H9 (cell line): ENCODE results near the gene WDR7. TPM values are rescaled to one million over a fixed set of nuclear protein-coding genes. Genes with fewer than 3 reads are reported as not detected.

ENCODE experiments used
- DNase-seq: peaks from one replicate; pipeline ENCODE4 v3.0.0-alpha.2; 2017
- H2AFZ ChIP-seq: one replicate; pipeline ENCODE4 v1.6.1; 2013; ENCODE audit warnings: mild to moderate bottlenecking, low read length, control low read depth, moderate library complexity
- H2AK5ac ChIP-seq: 2 replicates; pipeline ENCODE4 v1.6.1; 2013; ENCODE audit warnings: low read length, control low read depth, mixed read lengths; ENCODE audit not compliant: insufficient read length
- H2BK120ac ChIP-seq: one replicate; pipeline ENCODE4 v1.6.1; 2013; ENCODE audit warnings: low read depth, mild to moderate bottlenecking, low read length, control low read depth, inconsistent platforms; ENCODE audit not compliant: poor library complexity, severe bottlenecking
- H2BK12ac ChIP-seq: 2 replicates; pipeline ENCODE4 v1.6.1; 2013; ENCODE audit warnings: low read length, control low read depth, mixed read lengths, low read depth; ENCODE audit not compliant: insufficient read length
- H2BK15ac ChIP-seq: 2 replicates; pipeline ENCODE4 v1.6.1; 2013; ENCODE audit warnings: low read depth, low read length, control low read depth
- H2BK20ac ChIP-seq: one replicate; pipeline ENCODE4 v1.6.1; 2013; ENCODE audit warnings: low read depth, mild to moderate bottlenecking, low read length, control low read depth, inconsistent platforms; ENCODE audit not compliant: poor library complexity, severe bottlenecking
- H2BK5ac ChIP-seq: 2 replicates; pipeline ENCODE4 v1.6.1; 2013; ENCODE audit warnings: low read length, control low read depth, mixed read lengths; ENCODE audit not compliant: insufficient read length
- H3K14ac ChIP-seq: 2 replicates; pipeline ENCODE4 v1.6.1; 2013; ENCODE audit warnings: low read length, control low read depth; ENCODE audit not compliant: insufficient read depth
- H3K18ac ChIP-seq: 2 replicates; pipeline ENCODE4 v1.6.1; 2013; ENCODE audit warnings: low read depth, mild to moderate bottlenecking, mixed read lengths, low read length, control low read depth; ENCODE audit not compliant: insufficient read length
- H3K23ac ChIP-seq: 2 replicates; pipeline ENCODE4 v1.6.1; 2013; ENCODE audit warnings: low read length, control low read depth, mixed read lengths, low read depth; ENCODE audit not compliant: insufficient read length
- H3K23me2 ChIP-seq: 2 replicates; pipeline ENCODE4 v1.6.1; 2013; ENCODE audit warnings: low read depth, mild to moderate bottlenecking, mixed read lengths, low read length, control low read depth; ENCODE audit not compliant: insufficient read length, poor library complexity, severe bottlenecking
- H3K27ac ChIP-seq: 2 replicates; pipeline ENCODE4 v1.5.1; 2013; ENCODE audit warnings: low read length, control low read depth, mixed read lengths, low read depth; ENCODE audit not compliant: insufficient read length
- H3K27me3 ChIP-seq: 2 replicates; pipeline ENCODE4 v1.6.1; 2013; ENCODE audit warnings: low read length, control low read depth, inconsistent platforms; ENCODE audit not compliant: insufficient read depth
- H3K4ac ChIP-seq: 2 replicates; pipeline ENCODE4 v1.6.1; 2013; ENCODE audit warnings: low read depth, mild to moderate bottlenecking, control low read depth, inconsistent platforms, low read length, moderate library complexity
- H3K4me1 ChIP-seq: 2 replicates; pipeline ENCODE4 v1.6.1; 2013; ENCODE audit warnings: low read length, control low read depth, inconsistent platforms; ENCODE audit not compliant: insufficient read depth
- H3K4me2 ChIP-seq: 2 replicates; pipeline ENCODE4 v1.6.1; 2013; ENCODE audit warnings: low read length, control low read depth, mixed read lengths; ENCODE audit not compliant: insufficient read length, insufficient read depth
- H3K56ac ChIP-seq: 2 replicates; pipeline ENCODE4 v1.6.1; 2013; ENCODE audit warnings: low read depth, mild to moderate bottlenecking, mixed read lengths, low read length, control low read depth; ENCODE audit not compliant: insufficient read length
- H3K79me1 ChIP-seq: 2 replicates; pipeline ENCODE4 v1.6.1; 2013; ENCODE audit warnings: low read depth, mild to moderate bottlenecking, moderate library complexity, low read length, control low read depth, inconsistent platforms; ENCODE audit not compliant: insufficient read depth, poor library complexity, severe bottlenecking
- H3K79me2 ChIP-seq: 2 replicates; pipeline ENCODE4 v1.6.1; 2013; ENCODE audit warnings: low read length, control low read depth, inconsistent platforms; ENCODE audit not compliant: insufficient read depth
- H3K9ac ChIP-seq: 2 replicates; pipeline ENCODE4 v1.6.1; 2013; ENCODE audit warnings: low read length, control low read depth, mixed read lengths; ENCODE audit not compliant: insufficient read length; ENCODE audit errors: extremely low read depth
- H3K9me3 ChIP-seq: one replicate; pipeline ENCODE4 v1.6.1; 2013; ENCODE audit warnings: low read depth, low read length, inconsistent platforms; ENCODE audit not compliant: control insufficient read depth
- H3T11ph ChIP-seq: one replicate; pipeline ENCODE4 v1.6.1; 2013; ENCODE audit warnings: mild to moderate bottlenecking, low read length, control low read depth, inconsistent platforms
- H4K20me1 ChIP-seq: one replicate; pipeline ENCODE4 v1.6.1; 2013; ENCODE audit not compliant: control insufficient read depth, insufficient read length, insufficient read depth
- H4K5ac ChIP-seq: 2 replicates; pipeline ENCODE4 v1.6.1; 2013; ENCODE audit warnings: low read depth, mild to moderate bottlenecking, mixed read lengths, low read length, control low read depth; ENCODE audit not compliant: insufficient read length
- H4K8ac ChIP-seq: replicated peaks from 2 replicates; pipeline ENCODE4 v1.6.1; 2013; ENCODE audit warnings: low read length, control low read depth, mixed read lengths, low read depth; ENCODE audit not compliant: insufficient read length
- H4K91ac ChIP-seq: 2 replicates; pipeline ENCODE4 v1.6.1; 2013; ENCODE audit warnings: low read depth, mild to moderate bottlenecking, moderate library complexity, mixed read lengths, low read length, control low read depth; ENCODE audit not compliant: insufficient read length
- H3K27ac Mint-ChIP-seq, 3 experiments: 2 replicates in 2 of 3; 3 replicates in 1 of 3; pipeline ENCODE4 v1.8.0; 2020 to 2021; ENCODE audit warnings: mixed read lengths in 3 of 3, mild to moderate bottlenecking in 1 of 3, moderate library complexity in 1 of 3
- H3K27me3 Mint-ChIP-seq: 2 replicates; pipeline ENCODE4 v1.8.0; 2021; ENCODE audit warnings: low read depth, mild to moderate bottlenecking, moderate library complexity, mixed read lengths
- H3K36me3 Mint-ChIP-seq, 3 experiments: 2 replicates in 2 of 3; 3 replicates in 1 of 3; pipeline ENCODE4 v1.8.0; 2020 to 2021; ENCODE audit warnings: low read depth in 3 of 3, mixed read lengths in 3 of 3; ENCODE audit not compliant: insufficient read depth in 1 of 3
- H3K4me1 Mint-ChIP-seq, 2 experiments: 2 replicates each; pipeline ENCODE4 v1.8.0; 2020; ENCODE audit warnings: mixed read lengths in 2 of 2
- H3K4me3 Mint-ChIP-seq, 2 experiments: 2 replicates in 1 of 2; 3 replicates in 1 of 2; pipeline ENCODE4 v1.8.0; 2020 to 2021; ENCODE audit warnings: mild to moderate bottlenecking in 2 of 2, mixed read lengths in 2 of 2, moderate library complexity in 1 of 2
- H3K9me3 Mint-ChIP-seq, 2 experiments: 2 replicates in 1 of 2; 3 replicates in 1 of 2; pipeline ENCODE4 v1.8.0; 2020; ENCODE audit warnings: mild to moderate bottlenecking in 2 of 2, mixed read lengths in 2 of 2, moderate library complexity in 1 of 2
- total RNA-seq: library from RNA; stranded (reverse); gene quantifications from 2 replicates; pipeline ENCODE4 v1.2.1, GENCODE V29; 2021
- TF ChIP-seq, protein P1 (sequence below): fragments of 200-600 bp; sonication (generic); conservative IDR thresholded peaks from 3 replicates; pipeline ENCODE4 v1.8.0; 2021; ENCODE audit warnings: antibody characterized with exemption, mild to moderate bottlenecking

WDR7 gene
- total RNA-seq, 1 experiment from 2014 or later: 14.8 TPM

DNA sequence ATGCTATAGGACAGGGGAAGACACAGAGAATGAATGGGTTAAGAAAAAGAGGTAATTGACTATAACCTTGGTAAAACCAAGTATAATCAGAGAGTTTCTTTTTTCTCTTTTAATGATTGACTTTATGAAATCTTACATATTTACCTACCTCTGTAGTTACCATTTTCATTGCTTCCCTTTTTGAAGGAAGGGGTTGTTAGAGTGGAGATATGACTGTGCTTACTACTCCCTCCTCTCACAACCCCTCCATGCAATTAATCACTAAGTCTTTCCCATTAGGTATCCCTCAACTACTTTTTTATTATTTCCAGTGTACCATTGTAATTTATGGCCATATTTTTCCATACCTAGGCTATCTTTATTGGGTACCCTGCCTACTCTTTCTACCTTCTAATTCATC lies 71.4 kb downstream of the WDR7 start:
- Mint-ChIP-seq H3K36me3 (0 out of 7 replicates have a peak, but pooled peaks cover 0 to 2% (median 0%) of the 10 kb centered on the region in 3 experiments), H3K4me1 (peaks cover 5 to 7% of the 10 kb centered on the region in 2 experiments), H3K27me3 (no peaks in the 10 kb centered on the region), H3K4me3 (no peak overlapping the region), H3K9me3 (peaks cover 0 to 2% of the 10 kb centered on the region in 2 experiments; a peak in 1 of 5 replicates), H3K27ac (no peak overlapping the region)
- Histone ChIP-seq H2BK20ac (no peak overlapping the region), H2AFZ (no peak overlapping the region), H2BK120ac (no peak overlapping the region), H4K91ac (no peak overlapping the region), H2BK15ac (no peak overlapping the region), H4K20me1 (no peaks in the 10 kb centered on the region), H3K23me2 (no peaks in the 10 kb centered on the region), H3K4ac (no peak overlapping the region), H4K8ac (no peak overlapping the region), H2AK5ac (no peak overlapping the region), H3K4me1 (no peaks in the 10 kb centered on the region; the same call in 1 of the 2 replicates), H3K27ac (no peak overlapping the region), H3K4me2 (no peak overlapping the region), H3K27me3 (no peaks in the 10 kb centered on the region), H3T11ph (no peak overlapping the region), H4K5ac (no peak overlapping the region), H2BK12ac (no peak overlapping the region), H3K14ac (no peak overlapping the region), H3K56ac (no peak overlapping the region), H3K79me2 (no peaks in the 10 kb centered on the region), H3K23ac (no peak overlapping the region), H3K79me1 (no peaks in the 10 kb centered on the region), H3K18ac (no peak overlapping the region), H3K9ac (no peak overlapping the region), H3K9me3 (no peaks in the 10 kb centered on the region), H2BK5ac (no peak overlapping the region)
- TF ChIP-seq, protein P1, sequence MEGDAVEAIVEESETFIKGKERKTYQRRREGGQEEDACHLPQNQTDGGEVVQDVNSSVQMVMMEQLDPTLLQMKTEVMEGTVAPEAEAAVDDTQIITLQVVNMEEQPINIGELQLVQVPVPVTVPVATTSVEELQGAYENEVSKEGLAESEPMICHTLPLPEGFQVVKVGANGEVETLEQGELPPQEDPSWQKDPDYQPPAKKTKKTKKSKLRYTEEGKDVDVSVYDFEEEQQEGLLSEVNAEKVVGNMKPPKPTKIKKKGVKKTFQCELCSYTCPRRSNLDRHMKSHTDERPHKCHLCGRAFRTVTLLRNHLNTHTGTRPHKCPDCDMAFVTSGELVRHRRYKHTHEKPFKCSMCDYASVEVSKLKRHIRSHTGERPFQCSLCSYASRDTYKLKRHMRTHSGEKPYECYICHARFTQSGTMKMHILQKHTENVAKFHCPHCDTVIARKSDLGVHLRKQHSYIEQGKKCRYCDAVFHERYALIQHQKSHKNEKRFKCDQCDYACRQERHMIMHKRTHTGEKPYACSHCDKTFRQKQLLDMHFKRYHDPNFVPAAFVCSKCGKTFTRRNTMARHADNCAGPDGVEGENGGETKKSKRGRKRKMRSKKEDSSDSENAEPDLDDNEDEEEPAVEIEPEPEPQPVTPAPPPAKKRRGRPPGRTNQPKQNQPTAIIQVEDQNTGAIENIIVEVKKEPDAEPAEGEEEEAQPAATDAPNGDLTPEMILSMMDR: no peak
- no peak for DNase-seq
